A549 (cell line): ENCODE measurements around the gene CACNA1I. TPM values are rescaled to one million over a fixed set of nuclear protein-coding genes. Genes with fewer than 3 reads are reported as not detected.

Experiments used
- ATAC-seq, 2 experiments: fragments of 200-7000 bp in 1 of 2; fragments of >200 bp in 1 of 2; cut with Nextera tagmentation in 1 of 2; cut with Tn5 transposase in 1 of 2; 3 replicates each; pipeline versions ENCODE4 v1.8.0 to v1.9.1; 2018 to 2020; ENCODE audit warnings: mild to moderate bottlenecking in 1 of 2, moderate library complexity in 1 of 2
- CTCF ChIA-PET: fragments of 300-600 bp; sonication (Branson Sonifier 250); formaldehyde crosslinking; extraction: SDS; loops from one replicate; lab custom pipeline; 2021; ENCODE audit warnings: antibody characterized with exemption, inconsistent platforms; lab: Yijun Ruan, JAX
- POLR2A ChIA-PET: fragments of 350-600 bp; formaldehyde crosslinking; extraction: SDS; loops from one replicate; lab custom pipeline; 2021; ENCODE audit warnings: antibody characterized with exemption, inconsistent platforms; lab: Yijun Ruan, JAX
- DNase-seq, 2 experiments: peaks; one replicate each; pipeline versions ENCODE4 v3.0.0 to v3.0.0-alpha.2; 2011 to 2016; ENCODE audit warnings: low read depth in 1 of 2, low spot score in 1 of 2
- FAIRE-seq: peaks from 2 replicates; lab custom pipeline; 2011; peaks lifted over from hg19 to GRCh38; lab: Jason Lieb, UNC
- H3K27ac ChIP-seq, 2 experiments: fragments of >200 bp; sonication (Bioruptor Twin); formaldehyde crosslinking; 3 replicates each; pipeline ENCODE4 v1.5.1; 2016 to 2017
- H3K4me1 ChIP-seq: fragments of >200 bp; sonication (Bioruptor Twin); formaldehyde crosslinking; 3 replicates; pipeline ENCODE4 v1.6.1; 2016
- H3K4me2 ChIP-seq: fragments of >200 bp; sonication (Bioruptor Twin); formaldehyde crosslinking; 3 replicates; pipeline ENCODE4 v1.6.1; 2016
- H3K4me3 ChIP-seq: fragments of >200 bp; sonication (Bioruptor Twin); formaldehyde crosslinking; 3 replicates; pipeline ENCODE4 v1.5.1; 2016
- H3K9me3 ChIP-seq: fragments of >200 bp; sonication (Bioruptor Twin); formaldehyde crosslinking; 3 replicates; pipeline ENCODE4 v1.6.1; 2016
- BHLHE40 ChIP-seq: IDR thresholded peaks from 2 replicates; pipeline ENCODE4 v1.6.1; 2012; ENCODE audit warnings: low read depth, low read length, inconsistent platforms
- CBX2 ChIP-seq: fragments of 200-600 bp; sonication (generic); IDR thresholded peaks from 2 replicates; pipeline ENCODE4 v1.6.1; 2016; ENCODE audit warnings: low read depth, mild to moderate bottlenecking, borderline replicate concordance
- CEBPB ChIP-seq, 2 experiments: fragments of >200 bp in 1 of 2; sonication (Bioruptor Twin) in 1 of 2; formaldehyde crosslinking in 1 of 2; IDR thresholded peaks; 2 replicates each; pipeline ENCODE4 v1.6.1; 2012 to 2016
- CHD4 ChIP-seq: fragments of 200-600 bp; sonication (generic); IDR thresholded peaks from 2 replicates; pipeline ENCODE4 v1.6.1; 2016; ENCODE audit warnings: antibody characterized with exemption, mild to moderate bottlenecking, borderline replicate concordance
- EHF ChIP-seq: fragments of 250-450 bp; sonication (Bioruptor Pico); IDR thresholded peaks from 2 replicates; pipeline ENCODE4 v1.5.0; 2020; ENCODE audit warnings: mild to moderate bottlenecking
- EP300 ChIP-seq, 2 experiments: fragments of >200 bp; sonication (Bioruptor Twin); formaldehyde crosslinking; IDR thresholded peaks; 2 replicates in 1 of 2; 3 replicates in 1 of 2; pipeline ENCODE4 v1.6.1; 2016 to 2017
- FOSB ChIP-seq: fragments of 250-450 bp; sonication (Bioruptor Pico); IDR thresholded peaks from 2 replicates; pipeline ENCODE4 v1.5.0; 2020; ENCODE audit warnings: mild to moderate bottlenecking, moderate library complexity
- FOXS1 ChIP-seq: fragments of 250-450 bp; sonication (Bioruptor Pico); IDR thresholded peaks from 2 replicates; pipeline ENCODE4 v1.5.0; 2020; ENCODE audit warnings: mild to moderate bottlenecking, moderate library complexity
- GATA3 ChIP-seq: IDR thresholded peaks from 2 replicates; pipeline ENCODE4 v1.6.1; 2012; ENCODE audit warnings: borderline replicate concordance
- HOXA7 ChIP-seq: fragments of 250-450 bp; sonication (Bioruptor Pico); IDR thresholded peaks from 2 replicates; pipeline ENCODE4 v1.5.0; 2020; ENCODE audit warnings: mild to moderate bottlenecking, moderate library complexity
- JUN ChIP-seq, 2 experiments: fragments of >200 bp; sonication (Bioruptor Twin); formaldehyde crosslinking; IDR thresholded peaks; 2 replicates in 1 of 2; 3 replicates in 1 of 2; pipeline ENCODE4 v1.6.1; 2016 to 2017
- MAZ ChIP-seq: fragments of 150-350 bp; IDR thresholded peaks from 2 replicates; pipeline ENCODE4 v1.6.1; 2014; ENCODE audit warnings: antibody characterized with exemption, low read depth, low read length, borderline replicate concordance
- NFE2L2 ChIP-seq: fragments of 150-350 bp; conservative IDR thresholded peaks from 2 replicates; pipeline ENCODE4 v1.6.1; 2014; ENCODE audit warnings: low read length
- PHF8 ChIP-seq: fragments of 200-600 bp; sonication (generic); IDR thresholded peaks from 2 replicates; pipeline ENCODE4 v1.6.1; 2016; ENCODE audit warnings: low read depth, mild to moderate bottlenecking, antibody characterized with exemption, moderate library complexity, borderline replicate concordance
- POLR2A ChIP-seq: IDR thresholded peaks from 2 replicates; pipeline ENCODE4 v1.6.1; 2012; ENCODE audit warnings: mild to moderate bottlenecking, low read length
- POLR2AphosphoS2 ChIP-seq: conservative IDR thresholded peaks from 2 replicates; pipeline ENCODE4 v1.6.1; 2012; ENCODE audit warnings: low read length, improper control_type of control experiment, inconsistent platforms
- RARB ChIP-seq: fragments of 250-450 bp; sonication (Bioruptor Pico); IDR thresholded peaks from 2 replicates; pipeline ENCODE4 v1.8.0; 2021; ENCODE audit warnings: mild to moderate bottlenecking, moderate library complexity
- RNF2 ChIP-seq: fragments of 200-600 bp; sonication (generic); IDR thresholded peaks from 2 replicates; pipeline ENCODE4 v1.6.1; 2016; ENCODE audit warnings: low read depth, mild to moderate bottlenecking, antibody characterized with exemption, moderate library complexity, borderline replicate concordance
- ZC3H11A ChIP-seq: fragments of 450-650 bp; IDR thresholded peaks from 2 replicates; pipeline ENCODE4 v1.6.1; 2014; ENCODE audit warnings: antibody characterized with exemption, mild to moderate bottlenecking
- ZNF302 ChIP-seq: fragments of 250-450 bp; sonication (Bioruptor Pico); IDR thresholded peaks from 2 replicates; pipeline ENCODE4 v1.9.0; 2021; ENCODE audit warnings: inconsistent platforms, mild to moderate bottlenecking, moderate library complexity
- WGBS: methylation state at CpG from one replicate; pipeline ENCODE4 v1.1.6; 2017; ENCODE audit errors: missing lambda C conversion rate; 5-methylcytosine and 5-hydroxymethylcytosine counted together
- polyA plus RNA-seq, 4 experiments: library from polyadenylated mRNA; depleted of rRNA in 3 of 4; stranded (reverse); fragments of >200 nt; fragmentation: RNase III in 1 of 4; extraction: RNeasy Plus Mini Kit Qiagen cat#74134 plus additional on column Dnase treatment in 1 of 4; gene quantifications; 2 replicates in 3 of 4; 3 replicates in 1 of 4; pipeline ENCODE4 v1.2.3, GENCODE V29; 2011 to 2017
- TF ChIP-seq, protein P1 (sequence below): fragments of 450-650 bp; IDR thresholded peaks from 2 replicates; pipeline ENCODE4 v1.6.1; 2014; ENCODE audit warnings: antibody characterized with exemption
- TF ChIP-seq, protein P2 (sequence below): fragments of 150-350 bp; IDR thresholded peaks from 2 replicates; pipeline ENCODE4 v1.6.1; 2014; ENCODE audit warnings: low read depth, mild to moderate bottlenecking, low read length
- TF ChIP-seq, protein P3 (sequence below): IDR thresholded peaks from 2 replicates; pipeline ENCODE4 v1.6.1; 2012; ENCODE audit warnings: low read depth, borderline replicate concordance
- TF ChIP-seq, protein P4 (sequence below): fragments of >200 bp; sonication (Bioruptor Twin); formaldehyde crosslinking; IDR thresholded peaks from 3 replicates; pipeline ENCODE4 v1.6.1; 2016
- TF ChIP-seq, protein P5 (sequence below): IDR thresholded peaks from 2 replicates; pipeline ENCODE4 v1.6.1; 2012

CACNA1I gene
- polyA plus RNA-seq, 2 of the 4 experiments (the other 2 are of a cell fraction) = 0.03 to 0.13 TPM

DNA sequence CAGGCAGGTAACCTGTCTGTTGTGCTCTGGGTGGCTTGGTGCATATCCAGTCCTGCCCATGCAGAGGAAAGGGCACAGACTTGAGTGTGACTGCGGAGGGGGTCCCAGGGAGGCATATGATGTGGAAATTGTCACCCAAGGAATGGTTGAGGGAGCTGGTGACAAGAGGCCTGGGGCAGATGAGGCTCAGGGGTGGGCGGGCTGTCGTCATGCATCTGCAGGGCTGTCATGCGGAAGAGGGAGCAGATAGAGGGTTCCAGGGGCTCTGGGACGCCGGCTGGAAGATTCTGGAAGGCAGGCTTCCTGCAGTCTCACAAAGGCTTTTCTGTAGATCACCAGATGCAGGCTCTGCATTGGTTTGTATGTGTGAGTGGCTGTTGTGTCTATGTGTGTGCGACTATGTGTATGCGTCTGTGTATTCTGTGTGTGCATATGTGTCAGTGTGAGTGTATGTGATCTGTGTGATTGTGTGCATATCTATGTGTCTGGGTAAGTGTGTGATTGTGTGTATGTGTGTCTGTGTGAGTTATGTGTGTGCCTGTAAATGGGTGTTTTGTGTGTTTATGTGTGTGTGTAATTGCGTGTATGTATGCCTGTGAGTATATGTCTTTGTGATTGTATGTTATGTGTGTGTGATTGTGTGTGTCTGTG is 7.6 kb upstream of the CACNA1I start:
- H3K4me3 ChIP-seq = no peak overlapping the region
- CTCF ChIA-PET = interaction anchor here (1.5 to 37.2 kb wide), 2 partner anchors 28 to 465 kb away, joined by 4 to 899 read pairs; no protein-coding TSS in a partner anchor
- WGBS = 80% methylated on average over 9 of the region's 9 CpGs
- H3K27ac ChIP-seq = no peak overlapping the region
- no peak for DNase-seq
- H3K4me2 ChIP-seq = no peak overlapping the region
- H3K4me1 ChIP-seq = 0 out of 3 replicates have a peak, but pooled peaks cover 5% of the 10 kb centered on the region
- POLR2A ChIA-PET = no interaction called here
- FAIRE-seq = no peak
- H3K9me3 ChIP-seq = no peaks in the 10 kb centered on the region
- TF ChIP-seq RNF2 (no peak), CEBPB (IDR thresholded peaks at IDR 0.05) (no peak), NFE2L2 (no peak), CBX2 (no peak), RARB (CRISPR knock-in tag) (no peak), FOSB (CRISPR knock-in tag) (no peak), ZC3H11A (no peak), HOXA7 (no peak)
- TF ChIP-seq, protein P1, sequence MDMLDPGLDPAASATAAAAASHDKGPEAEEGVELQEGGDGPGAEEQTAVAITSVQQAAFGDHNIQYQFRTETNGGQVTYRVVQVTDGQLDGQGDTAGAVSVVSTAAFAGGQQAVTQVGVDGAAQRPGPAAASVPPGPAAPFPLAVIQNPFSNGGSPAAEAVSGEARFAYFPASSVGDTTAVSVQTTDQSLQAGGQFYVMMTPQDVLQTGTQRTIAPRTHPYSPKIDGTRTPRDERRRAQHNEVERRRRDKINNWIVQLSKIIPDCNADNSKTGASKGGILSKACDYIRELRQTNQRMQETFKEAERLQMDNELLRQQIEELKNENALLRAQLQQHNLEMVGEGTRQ = no peak
- ATAC-seq = no peak

DNA sequence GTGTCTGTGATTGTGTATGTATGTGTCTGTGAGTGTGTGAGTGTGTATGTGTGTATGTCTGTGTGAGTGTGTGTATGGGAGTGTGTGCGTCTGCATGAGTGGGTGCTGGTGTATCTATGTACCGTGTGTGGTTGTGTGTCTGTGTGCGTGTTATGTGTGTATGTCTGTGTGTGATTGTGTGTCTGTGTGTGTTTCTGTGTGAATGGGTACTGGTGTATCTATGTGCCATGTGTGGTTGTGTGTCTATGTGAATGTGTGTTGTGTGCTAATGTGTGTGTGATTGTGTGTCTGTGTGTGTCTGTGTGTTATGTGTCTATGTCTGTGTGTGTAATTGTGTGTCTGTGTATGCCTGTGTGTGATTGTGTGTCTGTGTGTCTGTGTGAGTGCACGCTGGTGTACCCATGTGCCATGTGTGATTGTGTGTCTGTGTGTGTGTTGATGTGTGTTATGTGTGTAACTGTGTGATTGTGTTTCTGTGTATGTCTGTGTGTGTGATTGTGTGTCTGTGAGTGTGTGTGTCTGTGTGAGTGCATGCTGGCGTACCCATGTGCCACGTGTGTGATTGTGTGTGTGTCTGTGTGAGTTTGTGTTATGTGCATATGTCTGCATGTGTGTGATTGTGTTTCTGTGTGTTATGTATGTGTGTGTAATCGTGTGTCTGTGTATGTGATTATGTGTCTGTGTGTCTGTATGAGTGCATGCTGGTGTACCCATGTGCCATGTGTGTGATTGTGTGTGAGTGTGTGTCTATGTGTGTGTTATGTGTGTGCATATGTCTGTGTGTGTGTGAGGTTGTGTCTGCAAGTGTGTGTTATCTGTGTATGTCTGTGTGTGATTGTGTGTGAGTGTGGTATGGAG is 6.8 kb upstream of the CACNA1I start:
- 0 out of 3 replicates have a peak, but pooled peaks cover 5% of the 10 kb centered on the region for H3K4me1 ChIP-seq
- no peak overlapping the region for H3K27ac ChIP-seq
- ChIA-PET POLR2A (no interaction called here), CTCF (interaction anchor here (1.3 kb wide), 1 partner anchor 29 kb away, joined by 3 read pairs; no protein-coding TSS in a partner anchor)
- WGBS = 23% methylated on average over 7 of the region's 7 CpGs
- ATAC-seq (no peak), DNase-seq (no peak)
- no peaks in the 10 kb centered on the region for H3K9me3 ChIP-seq
- H3K4me3 ChIP-seq = no peak overlapping the region
- H3K4me2 ChIP-seq = no peak overlapping the region
- TF ChIP-seq POLR2A = no peak
- no peak for TF ChIP-seq JUN (IDR thresholded peaks at IDR 0.05)
- TF ChIP-seq EHF (CRISPR knock-in tag) = no peak
- TF ChIP-seq, protein P2, sequence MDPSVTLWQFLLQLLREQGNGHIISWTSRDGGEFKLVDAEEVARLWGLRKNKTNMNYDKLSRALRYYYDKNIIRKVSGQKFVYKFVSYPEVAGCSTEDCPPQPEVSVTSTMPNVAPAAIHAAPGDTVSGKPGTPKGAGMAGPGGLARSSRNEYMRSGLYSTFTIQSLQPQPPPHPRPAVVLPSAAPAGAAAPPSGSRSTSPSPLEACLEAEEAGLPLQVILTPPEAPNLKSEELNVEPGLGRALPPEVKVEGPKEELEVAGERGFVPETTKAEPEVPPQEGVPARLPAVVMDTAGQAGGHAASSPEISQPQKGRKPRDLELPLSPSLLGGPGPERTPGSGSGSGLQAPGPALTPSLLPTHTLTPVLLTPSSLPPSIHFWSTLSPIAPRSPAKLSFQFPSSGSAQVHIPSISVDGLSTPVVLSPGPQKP = no peak
- no peak for TF ChIP-seq CEBPB (IDR thresholded peaks at IDR 0.05)
- no peak for TF ChIP-seq GATA3
- TF ChIP-seq, all 56 proteins: peak for 0
- no peak for FAIRE-seq

DNA sequence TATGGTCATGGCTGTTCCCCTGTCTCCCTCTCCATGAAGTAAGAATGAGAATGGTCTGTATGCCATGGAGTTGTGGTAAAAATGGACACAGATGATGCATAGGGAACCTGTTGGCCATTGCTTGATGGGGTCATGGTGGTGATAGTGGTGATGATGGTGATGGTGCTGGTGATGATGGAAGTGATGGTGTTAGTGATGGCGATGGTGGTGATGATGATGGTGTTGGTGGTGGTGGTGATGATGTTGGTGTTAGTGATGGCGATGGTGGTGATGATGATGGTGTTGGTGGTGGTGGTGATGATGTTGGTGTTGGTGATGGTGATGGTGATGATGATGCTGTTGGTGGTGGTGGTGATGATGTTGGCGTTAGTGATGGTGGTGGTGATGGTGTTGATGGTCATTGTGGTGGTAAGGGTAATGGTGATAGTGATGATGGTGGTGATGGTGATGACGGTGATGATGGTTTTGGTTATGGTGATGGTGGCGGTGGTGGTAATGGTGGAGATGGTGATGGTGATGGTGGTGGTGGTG is 5.1 kb upstream of the CACNA1I start:
- Histone ChIP-seq H3K27ac (no peak overlapping the region), H3K4me2 (no peak overlapping the region), H3K9me3 (no peaks in the 10 kb centered on the region), H3K4me3 (no peak overlapping the region), H3K4me1 (no peaks in the 10 kb centered on the region)
- ATAC-seq = no peak
- FAIRE-seq = no peak
- WGBS = 61% methylated on average over 5 of the region's 5 CpGs
- DNase-seq = no peak
- ChIA-PET POLR2A (no interaction called here), CTCF (interaction anchor here (1.2 to 1.3 kb wide), 2 partner anchors 31 to 460 kb away, joined by 3 read pairs; no protein-coding TSS in a partner anchor)
- TF ChIP-seq JUN (IDR thresholded peaks at IDR 0.05) (no peak), POLR2AphosphoS2 (no peak), FOXS1 (no peak), RARB (CRISPR knock-in tag) (no peak), POLR2A (no peak), ZNF302 (CRISPR knock-in tag) (no peak), NFE2L2 (no peak), MAZ (no peak), EHF (CRISPR knock-in tag) (no peak), EP300 (IDR thresholded peaks at IDR 0.05) (no peak), PHF8 (no peak), CHD4 (no peak), BHLHE40 (no peak)
- TF ChIP-seq, protein P1 = no peak
- TF ChIP-seq, protein P3, sequence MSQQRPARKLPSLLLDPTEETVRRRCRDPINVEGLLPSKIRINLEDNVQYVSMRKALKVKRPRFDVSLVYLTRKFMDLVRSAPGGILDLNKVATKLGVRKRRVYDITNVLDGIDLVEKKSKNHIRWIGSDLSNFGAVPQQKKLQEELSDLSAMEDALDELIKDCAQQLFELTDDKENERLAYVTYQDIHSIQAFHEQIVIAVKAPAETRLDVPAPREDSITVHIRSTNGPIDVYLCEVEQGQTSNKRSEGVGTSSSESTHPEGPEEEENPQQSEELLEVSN = no peak
- TF ChIP-seq, protein P4, sequence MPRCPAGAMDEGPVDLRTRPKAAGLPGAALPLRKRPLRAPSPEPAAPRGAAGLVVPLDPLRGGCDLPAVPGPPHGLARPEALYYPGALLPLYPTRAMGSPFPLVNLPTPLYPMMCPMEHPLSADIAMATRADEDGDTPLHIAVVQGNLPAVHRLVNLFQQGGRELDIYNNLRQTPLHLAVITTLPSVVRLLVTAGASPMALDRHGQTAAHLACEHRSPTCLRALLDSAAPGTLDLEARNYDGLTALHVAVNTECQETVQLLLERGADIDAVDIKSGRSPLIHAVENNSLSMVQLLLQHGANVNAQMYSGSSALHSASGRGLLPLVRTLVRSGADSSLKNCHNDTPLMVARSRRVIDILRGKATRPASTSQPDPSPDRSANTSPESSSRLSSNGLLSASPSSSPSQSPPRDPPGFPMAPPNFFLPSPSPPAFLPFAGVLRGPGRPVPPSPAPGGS = no peak
- TF ChIP-seq, protein P5, sequence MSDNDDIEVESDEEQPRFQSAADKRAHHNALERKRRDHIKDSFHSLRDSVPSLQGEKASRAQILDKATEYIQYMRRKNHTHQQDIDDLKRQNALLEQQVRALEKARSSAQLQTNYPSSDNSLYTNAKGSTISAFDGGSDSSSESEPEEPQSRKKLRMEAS = no peak
